Stimulated activated CD4-positive, alpha-beta T cell treated with anti-CD3 and anti-CD28 coated beads, Interleukin-4, amount 100 ng/mL, for 24 hours (primary cell): ENCODE results near the gene ATP12A.
A peak's percentile ranks its signal among the peaks of the same experiment; 100 is the strongest.

Experiments used
- DNase-seq: peaks from one replicate; pipeline ENCODE4 v3.0.0-alpha.2; 2020

The ATP12A gene

GRCh38 chr13:24663586-24663985 is 16.6 kb upstream of the ATP12A start:
- DNase-seq = no peak

GRCh38 chr13:24664726-24665409 is 15.3 kb upstream of the ATP12A start:
- DNase-seq = no peak

DNA sequence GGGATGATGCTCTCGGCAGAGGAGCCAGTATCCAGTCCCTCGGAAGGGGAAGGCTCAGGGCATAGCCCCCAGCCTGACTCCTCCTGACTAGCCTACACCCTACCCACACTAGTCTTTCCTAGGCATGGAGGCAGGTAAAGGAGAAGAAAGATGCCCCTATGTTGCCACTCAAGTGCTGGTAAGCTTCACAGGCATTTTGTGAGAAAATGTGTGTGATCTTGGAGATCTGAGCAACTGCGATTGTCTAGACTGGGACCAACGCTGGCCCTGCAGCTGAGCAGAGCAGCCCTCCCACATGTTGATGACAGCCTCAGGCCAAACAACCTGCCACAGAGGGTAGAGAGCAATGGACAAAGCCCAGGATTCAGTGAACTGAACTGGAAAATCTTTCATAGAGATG is 11.7 kb upstream of the ATP12A start:
- DNase-seq = no peak

- no peak for DNase-seq
Observed at GRCh38 chr13:24668955-24669582, 11.1 kb upstream of the ATP12A start.

- DNase-seq = no peak
Observed at GRCh38 chr13:24670174-24670573, 10.0 kb upstream of the ATP12A start.

DNA sequence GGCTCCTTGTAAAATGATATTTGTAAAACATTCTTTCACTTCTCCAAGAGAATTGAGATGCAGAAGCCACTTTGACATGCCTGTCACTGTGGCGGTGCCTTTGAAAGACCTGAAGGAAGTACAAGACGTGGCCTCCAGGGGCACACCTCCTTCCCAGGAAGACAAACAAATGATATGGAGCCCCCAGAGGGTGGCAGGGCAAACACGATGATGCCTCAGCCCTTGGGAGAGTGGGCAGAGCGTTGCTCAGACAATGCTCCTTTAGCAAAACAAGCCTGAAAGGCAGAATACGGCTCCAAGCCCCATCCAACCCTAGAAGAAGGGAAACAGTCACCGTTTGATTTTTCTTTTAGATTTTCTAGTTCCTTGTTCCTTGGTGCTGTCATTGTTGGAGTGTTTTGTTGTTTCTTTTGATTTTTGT is 9.2 kb upstream of the ATP12A start:
- DNase-seq = no peak

DNA sequence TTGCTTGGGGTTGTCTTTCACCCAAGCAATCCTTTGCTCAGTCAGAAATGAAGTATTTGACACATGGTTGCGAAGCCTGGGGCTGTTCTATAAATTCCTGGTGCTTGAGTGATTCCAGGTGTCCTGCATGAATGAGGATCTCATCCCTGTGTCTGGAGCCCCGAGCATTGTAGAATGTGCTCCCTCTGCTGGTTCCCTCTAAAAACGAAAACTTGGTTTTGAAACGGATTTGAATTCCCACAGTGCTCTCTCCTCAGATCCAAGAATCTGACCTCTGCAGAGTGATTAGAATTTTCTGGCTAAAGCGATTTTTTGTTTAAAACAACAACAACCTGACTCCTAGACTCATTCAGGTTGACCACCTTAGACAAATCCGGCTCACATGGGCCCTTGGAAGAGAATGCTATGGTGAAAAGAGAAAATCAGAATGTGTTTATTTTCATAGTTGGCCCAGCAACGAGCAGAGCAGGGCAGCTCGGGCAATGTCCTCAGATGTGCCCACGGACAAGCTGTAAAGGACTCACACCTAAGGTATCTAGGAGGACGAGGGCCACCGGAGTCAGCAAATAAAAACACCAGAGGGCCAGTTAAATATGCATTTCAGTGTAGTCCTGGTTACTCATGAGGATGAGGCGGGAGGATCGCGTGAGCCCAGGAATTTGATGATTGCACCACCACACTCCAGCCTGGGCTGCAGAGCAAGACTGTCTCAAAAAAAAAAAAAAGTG is 8.7 kb upstream of the ATP12A start:
- no peak for DNase-seq

GRCh38 chr13:24672141-24673132 is 7.8 kb upstream of the ATP12A start:
- DNase-seq = no peak

DNA sequence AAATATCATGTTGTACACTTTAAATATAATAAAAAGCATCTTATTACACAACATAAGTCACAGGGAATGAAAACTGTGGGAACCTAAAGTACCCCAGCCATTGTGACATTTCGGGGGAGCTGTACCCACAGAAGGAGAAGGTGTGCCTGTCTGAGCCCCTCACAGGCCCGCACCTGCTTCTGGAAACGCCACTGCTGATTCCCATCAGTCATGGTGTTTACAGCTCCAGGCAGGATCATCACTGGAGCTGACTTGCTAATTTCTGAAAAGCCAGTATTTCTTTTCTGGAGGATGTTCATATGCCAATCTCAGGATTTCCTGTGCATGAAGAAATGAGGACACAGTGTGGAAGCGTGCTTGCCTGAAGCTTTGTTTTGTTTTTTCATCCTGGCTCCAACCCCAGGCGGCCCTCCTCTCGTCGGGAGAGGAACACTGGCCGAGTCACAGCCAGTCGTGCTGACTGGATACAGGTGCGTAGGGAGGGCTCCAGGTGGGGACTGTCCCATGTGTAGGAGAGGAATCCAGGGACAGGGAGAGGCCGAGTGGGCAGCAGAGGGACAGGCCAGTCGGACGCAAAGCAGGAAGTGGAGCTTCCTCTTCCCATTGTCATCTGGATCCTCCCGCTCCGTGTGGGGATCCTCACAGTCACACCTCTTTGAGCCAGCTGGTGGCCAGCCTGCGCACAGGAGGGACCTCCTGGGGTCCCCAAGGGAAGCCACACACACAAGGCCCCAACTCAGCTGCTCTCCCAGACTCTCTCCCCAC is 4.2 kb upstream of the ATP12A start:
- no peak for DNase-seq

DNA sequence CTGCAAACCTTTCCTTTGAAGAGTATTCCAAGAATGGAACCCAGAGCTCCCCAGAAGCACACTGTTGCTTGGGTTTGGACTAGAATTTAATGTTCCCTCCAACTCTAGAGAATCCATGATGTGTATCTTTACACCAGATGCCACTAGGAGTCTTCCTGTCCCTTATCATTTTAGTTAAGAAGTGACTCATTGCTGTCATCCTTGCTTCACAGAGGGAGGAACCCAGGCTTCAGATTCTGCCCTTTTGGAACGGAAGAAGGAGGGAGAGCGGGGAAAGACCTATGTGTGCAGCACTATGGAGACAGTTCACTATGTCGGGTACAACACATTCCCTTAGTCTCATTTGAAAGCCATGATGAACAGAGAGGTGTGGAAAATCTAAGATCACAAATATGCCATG is 2.1 kb upstream of the ATP12A start:
- DNase-seq = no peak

DNA sequence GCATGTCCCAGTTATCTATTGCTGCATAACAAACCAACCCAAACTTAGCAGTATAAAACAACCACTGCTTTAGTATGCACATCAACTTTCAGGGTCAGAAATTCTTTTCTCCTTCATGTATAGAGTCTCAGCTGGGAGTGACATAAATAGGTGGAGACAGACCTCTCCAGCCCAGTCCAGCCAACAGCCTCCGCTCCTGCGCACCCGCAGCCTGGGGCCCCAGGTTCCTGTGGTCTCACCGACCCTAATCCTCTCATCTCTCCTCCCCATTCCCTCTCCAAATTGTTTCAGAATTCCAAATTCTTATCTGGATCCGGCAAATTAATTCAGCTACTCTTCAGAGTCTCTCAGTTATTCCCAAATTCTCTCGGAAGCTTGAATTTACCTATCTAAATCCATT is 522 bp upstream of the ATP12A start:
- DNase-seq = no peak

DNA sequence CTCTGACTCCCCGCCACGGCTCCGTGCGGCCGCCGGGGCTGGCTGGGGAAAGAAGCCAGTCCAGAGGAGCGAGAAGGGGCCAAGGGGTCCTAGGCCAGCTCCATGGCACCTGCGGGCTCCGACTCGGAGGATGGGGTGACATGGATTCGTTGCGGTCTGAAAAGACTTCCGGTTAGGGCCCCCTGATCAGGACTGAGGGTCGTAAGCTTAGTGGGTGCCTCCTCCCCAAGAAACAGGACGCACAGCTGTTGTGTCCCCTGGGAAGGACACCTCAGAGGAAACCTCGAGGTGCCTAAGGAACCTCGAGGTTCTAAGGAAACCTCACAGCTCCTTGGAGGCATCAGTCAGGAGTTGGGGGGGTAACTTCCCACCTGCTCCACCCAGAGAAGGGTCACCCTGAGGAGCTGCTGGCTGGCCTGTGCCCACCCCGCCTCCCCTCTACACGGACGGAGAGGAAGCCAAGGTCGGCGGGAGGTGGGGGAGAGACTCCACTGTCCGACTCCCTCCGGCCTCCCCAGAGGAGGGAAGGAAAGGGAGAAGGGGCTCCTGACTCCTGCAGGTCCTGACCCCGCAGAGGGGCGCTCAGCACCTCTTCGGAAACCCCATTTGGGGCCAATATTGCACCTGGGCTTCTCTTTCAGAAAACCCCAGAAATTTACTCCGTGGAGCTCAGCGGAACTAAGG is 855 bp downstream of the ATP12A start:
- DNase-seq = no peak

GRCh38 chr13:24681930-24682329 is 1.7 kb downstream of the ATP12A start:
- no peak for DNase-seq

DNA sequence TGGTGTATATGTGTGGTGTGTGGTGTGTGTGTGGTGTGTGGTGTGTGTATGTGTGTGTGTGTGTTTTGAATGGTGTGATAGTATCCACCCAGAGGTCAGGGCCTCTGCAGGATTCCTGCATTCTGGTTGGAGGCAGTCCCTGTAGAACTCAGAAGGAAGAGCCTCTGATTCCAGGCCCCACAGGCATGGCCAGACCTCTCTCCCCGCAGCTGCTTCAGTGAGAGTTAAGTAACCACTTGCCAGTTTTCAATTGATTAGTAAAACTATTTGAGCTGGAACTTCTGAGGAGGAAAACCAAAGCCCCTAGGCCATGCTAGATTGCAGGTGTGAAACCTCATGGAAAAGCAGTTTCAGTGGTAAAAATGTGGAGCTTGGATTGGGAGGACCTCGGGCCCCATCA is 2.1 kb downstream of the ATP12A start:
- no peak for DNase-seq

DNA sequence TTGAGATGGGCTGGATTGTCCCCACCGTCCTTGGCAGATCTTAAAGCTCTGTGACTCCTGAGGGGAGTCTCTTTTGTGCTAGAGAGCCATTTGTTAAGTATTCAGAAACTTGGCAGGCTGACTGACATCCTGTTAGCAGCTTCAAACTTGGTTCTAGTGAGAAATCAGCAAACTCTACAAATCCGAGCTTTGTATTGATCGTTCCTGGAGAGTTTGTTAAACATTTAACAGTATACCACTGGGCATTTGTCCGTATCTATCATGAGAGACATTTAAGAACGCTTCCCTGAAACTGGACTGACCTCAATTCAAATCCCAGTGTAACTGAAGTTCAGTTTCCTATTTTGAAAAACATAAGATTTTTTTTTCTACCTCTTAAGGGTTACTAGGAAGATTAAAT is 3.1 kb downstream of the ATP12A start:
- no peak for DNase-seq

GRCh38 chr13:24683838-24684599 is 3.8 kb downstream of the ATP12A start:
- peak; percentile 62 for DNase-seq

GRCh38 chr13:24684600-24684998 is 4.4 kb downstream of the ATP12A start:
- DNase-seq = peak; percentile 32

GRCh38 chr13:24685314-24685713 is 5.1 kb downstream of the ATP12A start:
- DNase-seq = no peak

DNA sequence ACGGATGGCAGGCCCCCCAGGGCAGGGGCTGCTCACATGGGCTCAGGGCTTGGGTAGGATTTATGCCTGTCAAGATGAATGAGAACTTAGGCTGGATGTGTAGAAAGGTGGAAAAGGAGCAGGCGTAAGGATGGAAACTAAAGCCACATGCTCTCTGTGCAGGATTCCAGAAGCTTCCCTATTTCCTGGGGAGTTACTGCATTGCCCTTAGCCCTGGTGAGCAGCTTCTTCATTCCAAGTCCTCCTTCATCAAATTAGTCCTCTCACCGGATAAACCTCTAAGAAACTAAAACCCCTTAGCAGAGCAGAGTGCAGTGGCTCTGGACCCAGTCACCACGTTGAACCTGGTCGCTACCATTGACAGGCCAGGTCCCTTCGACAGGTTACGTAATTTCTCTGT is 7.4 kb downstream of the ATP12A start:
- no peak for DNase-seq

GRCh38 chr13:24688111-24688510 is 7.9 kb downstream of the ATP12A start:
- no peak for DNase-seq

GRCh38 chr13:24688950-24689349 is 8.7 kb downstream of the ATP12A start:
- no peak for DNase-seq
